Measurements from ENCODE around the gene RPTOR. TPM values are rescaled to one million over a fixed set of nuclear protein-coding genes. Genes with fewer than 3 reads are reported as not detected.

Gene RPTOR
- total RNA-seq, 4 donors from 2014 or later: 47.6 to 56.9 (median 55.4) TPM

DNA sequence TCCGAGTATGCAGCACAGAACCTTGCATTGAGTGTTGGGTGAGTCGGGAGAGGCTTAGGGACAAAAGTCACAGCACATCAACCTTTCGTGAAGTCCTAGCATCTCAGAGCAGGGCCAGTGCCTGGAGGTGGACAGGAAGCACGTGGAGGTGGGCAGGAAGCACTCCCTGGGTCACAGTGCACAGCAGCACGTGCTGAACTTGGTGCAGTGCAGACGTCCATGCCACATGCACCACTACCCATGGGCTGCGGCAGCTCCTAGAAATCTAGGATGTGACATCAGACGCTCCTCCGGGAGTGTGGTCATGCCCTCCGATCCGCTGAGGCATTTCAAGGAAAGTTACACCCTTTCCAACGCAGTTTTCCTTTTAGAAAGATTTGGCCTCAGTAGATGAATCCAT, 363.6 kb downstream of the RPTOR start:
- H3K27ac ChIP-seq: no peak overlapping the region
- ATAC-seq: no peak
- no peak overlapping the region for H3K4me3 ChIP-seq
- in situ Hi-C loops (cut with MboI; ENCODE audit: low sequenced_read_pairs in 4 of 4) (no loop called here), intact Hi-C loops (cut with DNase I; ENCODE audit: low total_unique reads) (no loop called here)
- peaks cover 0 to 45% of the 10 kb centered on the region in 2 donors for H3K36me3 ChIP-seq
- H3K27me3 ChIP-seq: no peaks in the 10 kb centered on the region
- no peaks in the 10 kb centered on the region for H3K9me3 ChIP-seq
- H3K4me1 ChIP-seq: no peaks in the 10 kb centered on the region
- TF ChIP-seq, protein P1, sequence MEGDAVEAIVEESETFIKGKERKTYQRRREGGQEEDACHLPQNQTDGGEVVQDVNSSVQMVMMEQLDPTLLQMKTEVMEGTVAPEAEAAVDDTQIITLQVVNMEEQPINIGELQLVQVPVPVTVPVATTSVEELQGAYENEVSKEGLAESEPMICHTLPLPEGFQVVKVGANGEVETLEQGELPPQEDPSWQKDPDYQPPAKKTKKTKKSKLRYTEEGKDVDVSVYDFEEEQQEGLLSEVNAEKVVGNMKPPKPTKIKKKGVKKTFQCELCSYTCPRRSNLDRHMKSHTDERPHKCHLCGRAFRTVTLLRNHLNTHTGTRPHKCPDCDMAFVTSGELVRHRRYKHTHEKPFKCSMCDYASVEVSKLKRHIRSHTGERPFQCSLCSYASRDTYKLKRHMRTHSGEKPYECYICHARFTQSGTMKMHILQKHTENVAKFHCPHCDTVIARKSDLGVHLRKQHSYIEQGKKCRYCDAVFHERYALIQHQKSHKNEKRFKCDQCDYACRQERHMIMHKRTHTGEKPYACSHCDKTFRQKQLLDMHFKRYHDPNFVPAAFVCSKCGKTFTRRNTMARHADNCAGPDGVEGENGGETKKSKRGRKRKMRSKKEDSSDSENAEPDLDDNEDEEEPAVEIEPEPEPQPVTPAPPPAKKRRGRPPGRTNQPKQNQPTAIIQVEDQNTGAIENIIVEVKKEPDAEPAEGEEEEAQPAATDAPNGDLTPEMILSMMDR (IDR thresholded peaks at IDR 0.05 in 4 of 5, conservative IDR thresholded peaks at IDR 0.05 in 1 of 5): no peak
- TF ChIP-seq POLR2A (IDR thresholded peaks at IDR 0.05): no peak
- no peak for DNase-seq

DNA sequence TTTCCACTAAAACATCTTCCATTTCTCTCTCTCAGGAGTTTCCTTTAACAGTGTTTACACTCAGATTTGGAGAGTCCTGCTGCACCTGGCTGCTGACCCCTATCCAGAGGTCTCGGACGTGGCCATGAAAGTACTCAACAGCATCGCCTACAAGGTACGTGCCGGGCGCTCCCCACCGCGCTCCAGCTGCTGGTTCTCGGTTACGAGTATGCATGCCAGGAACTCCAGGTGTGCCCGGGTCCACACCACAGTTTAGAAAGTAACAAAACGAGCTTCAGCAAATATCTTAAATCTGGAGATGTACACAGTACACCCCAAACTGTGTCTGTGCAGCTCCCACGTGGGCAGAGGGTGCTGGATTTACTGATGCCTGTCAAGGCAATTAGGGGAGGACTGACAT, 364.1 kb downstream of the RPTOR start:
- in situ Hi-C loops (cut with MboI; ENCODE audit: low sequenced_read_pairs in 4 of 4): no loop called here
- Histone ChIP-seq H3K4me1 (no peaks in the 10 kb centered on the region), H3K27ac (no peak overlapping the region), H3K36me3 (peaks cover 0 to 42% of the 10 kb centered on the region in 2 donors), H3K27me3 (no peaks in the 10 kb centered on the region), H3K9me3 (no peaks in the 10 kb centered on the region), H3K4me3 (no peak overlapping the region)
- ATAC-seq (no peak), DNase-seq (no peak)
- intact Hi-C loops (cut with DNase I; ENCODE audit: low total_unique reads): no loop called here
- TF ChIP-seq POLR2A (IDR thresholded peaks at IDR 0.05): no peak
- TF ChIP-seq, protein P1 (IDR thresholded peaks at IDR 0.05 in 4 of 5, conservative IDR thresholded peaks at IDR 0.05 in 1 of 5): no peak

DNA sequence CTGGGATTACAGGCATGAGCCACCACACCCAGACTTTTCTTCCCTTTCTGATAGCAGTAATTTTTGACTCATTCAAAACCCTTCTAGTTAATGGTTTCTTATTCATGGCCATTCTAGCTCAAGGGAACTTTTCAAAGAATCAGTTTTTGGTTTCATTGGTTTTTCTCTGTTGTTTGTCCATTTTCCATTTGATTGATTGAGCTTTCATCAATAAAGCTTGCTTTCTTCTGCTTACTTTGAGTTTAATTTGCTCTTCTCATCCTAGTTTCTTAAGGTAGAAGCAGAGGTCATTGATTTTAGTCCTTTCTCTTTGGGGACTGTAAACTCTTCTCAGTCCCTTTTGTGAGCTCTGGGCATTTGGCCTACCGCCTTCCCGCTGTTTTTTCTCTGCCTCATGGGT, 365.0 kb downstream of the RPTOR start:
- Histone ChIP-seq H3K4me1 (no peaks in the 10 kb centered on the region), H3K9me3 (no peaks in the 10 kb centered on the region), H3K4me3 (no peak overlapping the region), H3K27ac (no peak overlapping the region), H3K36me3 (peaks cover 0 to 40% of the 10 kb centered on the region in 2 donors), H3K27me3 (no peaks in the 10 kb centered on the region)
- no peak for ATAC-seq
- TF ChIP-seq POLR2A (IDR thresholded peaks at IDR 0.05): no peak
- TF ChIP-seq, protein P1 (IDR thresholded peaks at IDR 0.05 in 4 of 5, conservative IDR thresholded peaks at IDR 0.05 in 1 of 5): no peak
- in situ Hi-C loops (cut with MboI; ENCODE audit: low sequenced_read_pairs in 4 of 4) (no loop called here), intact Hi-C loops (cut with DNase I; ENCODE audit: low total_unique reads) (no loop called here)
- no peak for DNase-seq

DNA sequence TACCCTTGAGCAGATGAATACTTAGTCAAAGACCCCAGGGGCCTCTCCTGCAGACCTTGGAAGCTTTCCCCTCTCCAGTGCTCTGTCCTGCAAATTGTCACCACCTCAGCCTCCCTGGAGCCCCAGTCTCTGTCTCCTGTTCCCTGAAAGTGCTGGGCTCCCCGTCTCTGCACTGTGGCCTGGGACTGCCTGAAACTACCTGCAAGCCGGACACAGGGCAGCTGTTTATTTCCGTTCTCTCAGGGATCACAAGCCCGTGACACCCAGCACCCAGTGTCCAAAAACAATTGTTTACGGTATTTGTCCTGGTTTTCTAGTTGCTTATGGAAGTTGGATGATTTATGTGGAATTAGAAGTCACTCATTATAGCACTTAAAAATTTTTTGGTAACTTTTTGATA, 365.4 kb downstream of the RPTOR start:
- in situ Hi-C loops (cut with MboI; ENCODE audit: low sequenced_read_pairs in 4 of 4) (no loop called here), intact Hi-C loops (cut with DNase I; ENCODE audit: low total_unique reads) (no loop called here)
- Histone ChIP-seq H3K27me3 (no peaks in the 10 kb centered on the region), H3K4me3 (no peak overlapping the region), H3K36me3 (peaks cover 0 to 40% of the 10 kb centered on the region in 2 donors), H3K9me3 (no peaks in the 10 kb centered on the region), H3K4me1 (no peaks in the 10 kb centered on the region), H3K27ac (no peak overlapping the region)
- ATAC-seq (no peak), DNase-seq (no peak)
- TF ChIP-seq POLR2A (IDR thresholded peaks at IDR 0.05): no peak
- TF ChIP-seq, protein P1 (IDR thresholded peaks at IDR 0.05 in 4 of 5, conservative IDR thresholded peaks at IDR 0.05 in 1 of 5): no peak

DNA sequence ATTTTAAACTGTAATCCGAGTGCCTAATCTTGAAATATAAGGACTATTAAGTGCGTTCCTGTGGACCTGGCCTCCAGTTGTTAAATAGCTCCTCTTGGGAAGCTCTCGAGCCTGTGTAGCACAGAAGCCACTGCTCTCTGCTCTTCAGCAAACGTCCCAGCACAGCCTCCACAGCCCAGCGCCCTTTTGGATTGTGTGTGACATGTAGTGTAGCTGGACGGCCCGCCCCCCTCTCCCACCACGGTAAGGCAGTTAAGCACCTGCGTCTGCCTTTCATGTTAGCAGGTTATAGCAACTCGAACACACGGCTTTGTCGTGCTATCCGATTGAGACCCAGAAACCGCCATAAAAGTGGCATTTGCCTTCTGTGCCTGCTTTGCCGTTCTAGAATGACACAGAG, 367.8 kb downstream of the RPTOR start:
- in situ Hi-C loops (cut with MboI; ENCODE audit: low sequenced_read_pairs in 4 of 4): no loop called here
- ATAC-seq (no peak), DNase-seq (no peak)
- Histone ChIP-seq H3K27ac (no peak overlapping the region), H3K9me3 (no peaks in the 10 kb centered on the region), H3K27me3 (no peaks in the 10 kb centered on the region), H3K4me3 (no peak overlapping the region), H3K4me1 (no peaks in the 10 kb centered on the region), H3K36me3 (peaks cover 0 to 48% of the 10 kb centered on the region in 2 donors)
- intact Hi-C loops (cut with DNase I; ENCODE audit: low total_unique reads): no loop called here
- no peak for TF ChIP-seq POLR2A (IDR thresholded peaks at IDR 0.05)
- TF ChIP-seq, protein P1 (IDR thresholded peaks at IDR 0.05 in 4 of 5, conservative IDR thresholded peaks at IDR 0.05 in 1 of 5): no peak

All from gastrocnemius medialis (tissue), 4 donors.